ENCODE measurements around the gene CEP83. TPM values are rescaled to one million over a fixed set of nuclear protein-coding genes. Genes with fewer than 3 reads are reported as not detected.

Gene CEP83, protein sequence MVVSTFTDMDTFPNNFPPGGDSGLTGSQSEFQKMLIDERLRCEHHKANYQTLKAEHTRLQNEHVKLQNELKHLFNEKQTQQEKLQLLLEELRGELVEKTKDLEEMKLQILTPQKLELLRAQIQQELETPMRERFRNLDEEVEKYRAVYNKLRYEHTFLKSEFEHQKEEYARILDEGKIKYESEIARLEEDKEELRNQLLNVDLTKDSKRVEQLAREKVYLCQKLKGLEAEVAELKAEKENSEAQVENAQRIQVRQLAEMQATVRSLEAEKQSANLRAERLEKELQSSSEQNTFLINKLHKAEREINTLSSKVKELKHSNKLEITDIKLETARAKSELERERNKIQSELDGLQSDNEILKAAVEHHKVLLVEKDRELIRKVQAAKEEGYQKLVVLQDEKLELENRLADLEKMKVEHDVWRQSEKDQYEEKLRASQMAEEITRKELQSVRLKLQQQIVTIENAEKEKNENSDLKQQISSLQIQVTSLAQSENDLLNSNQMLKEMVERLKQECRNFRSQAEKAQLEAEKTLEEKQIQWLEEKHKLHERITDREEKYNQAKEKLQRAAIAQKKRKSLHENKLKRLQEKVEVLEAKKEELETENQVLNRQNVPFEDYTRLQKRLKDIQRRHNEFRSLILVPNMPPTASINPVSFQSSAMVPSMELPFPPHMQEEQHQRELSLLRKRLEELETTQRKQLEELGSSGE
- total RNA-seq: 4.1 and 4.9 TPM in 2 replicates

DNA sequence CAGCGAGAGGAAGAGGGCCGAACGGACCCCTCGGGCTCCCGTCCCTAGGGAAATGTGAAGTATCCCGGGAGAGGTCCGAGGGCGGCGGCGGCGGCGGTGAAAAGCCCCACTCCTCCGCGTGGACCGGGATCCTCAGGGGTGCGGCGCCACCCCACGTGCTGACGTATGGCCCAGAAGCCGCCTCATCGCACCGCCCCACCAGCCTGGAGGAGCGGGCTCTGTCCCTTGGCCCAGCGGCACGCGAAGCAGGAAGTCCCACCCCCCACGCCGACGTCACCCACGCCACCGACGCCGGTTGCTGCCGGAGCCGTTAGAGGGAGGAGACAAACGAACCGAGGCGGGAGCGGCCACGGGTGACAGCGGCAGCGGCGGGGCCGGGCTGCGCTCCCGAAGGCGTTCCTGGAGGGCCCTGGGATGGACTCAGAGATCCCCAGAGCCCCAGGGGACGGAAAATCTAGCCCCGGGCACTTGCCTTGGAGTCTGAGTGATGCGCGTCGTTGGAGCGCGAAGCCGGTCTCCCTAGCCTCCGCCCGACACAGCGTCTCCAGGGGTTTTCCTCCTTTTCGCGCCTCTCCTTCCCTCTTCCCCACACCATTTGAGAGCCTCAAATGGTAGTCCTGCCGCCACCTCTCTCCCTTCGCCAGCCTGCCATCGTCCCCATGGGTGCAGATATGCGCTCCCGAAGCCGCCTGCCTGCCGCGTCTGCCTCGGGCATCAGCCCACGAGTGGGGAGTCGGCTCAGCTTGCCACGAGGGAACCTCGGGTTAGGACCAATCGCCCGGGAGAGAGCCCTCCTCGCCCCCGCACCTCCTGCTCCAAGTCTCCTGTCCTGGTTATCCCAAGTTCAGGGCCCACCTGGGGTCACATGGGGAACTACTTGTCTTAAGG lies at the start of gene CEP83:
TSS of gene CEP83 (minus strand) at position 140 of the 888 bp plus-strand sequence. CDS start 47,377 bp downstream, outside the sequence.

Other genes starting within 250 kb of the CEP83 start
- gene TMCC3, start 190.7 kb upstream of the CEP83 start, total RNA-seq: 16.0 and 18.1 TPM in 2 replicates

Measured in mammary microvascular endothelial cell (primary cell).